GM12878 (cell line): Measurements from ENCODE around the gene DNAAF3. TPM values are rescaled to one million over a fixed set of nuclear protein-coding genes. Genes with fewer than 3 reads are reported as not detected.
A peak's percentile ranks its signal among the peaks of the same experiment; 100 is the strongest.

Source experiments
- BCL11A ChIP-seq: IDR thresholded peaks from 2 replicates; pipeline ENCODE4 v1.6.1; 2011; ENCODE audit warnings: low read depth, low read length
- CHD4 ChIP-seq: fragments of 200-600 bp; sonication (generic); IDR thresholded peaks from 2 replicates; pipeline ENCODE4 v1.6.1; 2016; ENCODE audit warnings: mild to moderate bottlenecking
- DPF2 ChIP-seq: fragments of 450-650 bp; IDR thresholded peaks from 2 replicates; pipeline ENCODE4 v1.6.1; 2017; ENCODE audit warnings: mild to moderate bottlenecking
- ESRRA ChIP-seq: IDR thresholded peaks from 2 replicates; pipeline ENCODE4 v1.6.1; 2012; ENCODE audit warnings: mild to moderate bottlenecking, low read length, improper control_type of control experiment
- FOS ChIP-seq: IDR thresholded peaks from 3 replicates; pipeline ENCODE4 v1.6.1; 2011; ENCODE audit warnings: borderline replicate concordance; ENCODE audit not compliant: insufficient read length; ENCODE audit errors: extremely low read depth
- GABPA ChIP-seq: IDR thresholded peaks from 2 replicates; pipeline ENCODE4 v1.6.1; 2014; ENCODE audit warnings: antibody characterized with exemption, low read depth, mild to moderate bottlenecking, inconsistent platforms
- HDAC2 ChIP-seq: fragments of 200-600 bp; sonication (generic); IDR thresholded peaks from 2 replicates; pipeline ENCODE4 v1.6.1; 2017
- IKZF1 ChIP-seq: fragments of 450-650 bp; conservative IDR thresholded peaks from 2 replicates; pipeline ENCODE4 v1.6.1; 2017; ENCODE audit warnings: antibody characterized with exemption, mild to moderate bottlenecking
- MTA3 ChIP-seq: IDR thresholded peaks from 2 replicates; pipeline ENCODE4 v1.6.1; 2012; ENCODE audit warnings: low read length, inconsistent platforms, borderline replicate concordance
- MYC ChIP-seq: IDR thresholded peaks from 2 replicates; pipeline ENCODE4 v1.6.1; 2011; ENCODE audit warnings: mild to moderate bottlenecking, low read length, moderate library complexity, inconsistent platforms; ENCODE audit not compliant: insufficient read depth, insufficient replicate concordance, insufficient read length, severe bottlenecking
- POU2F2 ChIP-seq: IDR thresholded peaks from 3 replicates; pipeline ENCODE4 v1.6.1; 2011; ENCODE audit warnings: low read depth, mild to moderate bottlenecking, low read length, borderline replicate concordance
- RAD51 ChIP-seq: fragments of 450-650 bp; IDR thresholded peaks from 2 replicates; pipeline ENCODE4 v1.6.1; 2016; ENCODE audit warnings: moderate library complexity, mild to moderate bottlenecking, inconsistent platforms
- SMARCA5 ChIP-seq: fragments of 450-650 bp; IDR thresholded peaks from 2 replicates; pipeline ENCODE4 v1.6.1; 2017; ENCODE audit warnings: mild to moderate bottlenecking
- SPI1 ChIP-seq: IDR thresholded peaks from 2 replicates; pipeline ENCODE4 v1.6.1; 2011; ENCODE audit warnings: low read depth, mild to moderate bottlenecking, low read length, moderate library complexity, borderline replicate concordance; ENCODE audit not compliant: insufficient read depth
- WRNIP1 ChIP-seq: IDR thresholded peaks from 2 replicates; pipeline ENCODE4 v1.6.1; 2011; ENCODE audit warnings: low read depth, low read length, improper control_type of control experiment, borderline replicate concordance
- ZNF207 ChIP-seq: fragments of 450-650 bp; IDR thresholded peaks from 2 replicates; pipeline ENCODE4 v1.6.1; 2014; ENCODE audit warnings: antibody characterized with exemption, mild to moderate bottlenecking, borderline replicate concordance
- polyA plus RNA-seq, 11 experiments: library from polyadenylated mRNA; depleted of rRNA in 4 of 11; unstranded in 6 of 11; stranded (reverse) in 5 of 11; fragments of >200 nt; fragmentation: Nextera tagmentation in 4 of 11; fragmentation: Illumina TruSeq in 1 of 11; extraction: Ambion mirVana in 4 of 11; extraction: Trizol in 1 of 11; gene quantifications; 1 replicate in 1 of 11; 2 replicates in 10 of 11; pipeline versions ENCODE4 v1.2.1 to v1.2.3, GENCODE V29; 2011 to 2016; ENCODE audit warnings: inconsistent platforms in 2 of 11, missing spikeins in 2 of 11, low read depth in 1 of 11
- total RNA-seq, 4 experiments: library from RNA; depleted of rRNA in 3 of 4; stranded (reverse); fragments of >200 nt in 3 of 4; fragmentation: Illumina TruSeq in 1 of 4; extraction: Trizol in 1 of 4; gene quantifications; 2 replicates each; pipeline versions ENCODE4 v1.2.1 to v1.2.3, GENCODE V29; 2013 to 2021
- TF ChIP-seq, protein P1 (sequence below): fragments of 450-650 bp; IDR thresholded peaks from 2 replicates; pipeline ENCODE4 v1.6.1; 2017; ENCODE audit warnings: low read depth, mild to moderate bottlenecking, moderate library complexity
- TF ChIP-seq, protein P2 (sequence below): fragments of 450-650 bp; IDR thresholded peaks from 2 replicates; pipeline ENCODE4 v1.6.1; 2016; ENCODE audit warnings: mild to moderate bottlenecking
- TF ChIP-seq, protein P3 (sequence below): fragments of 450-650 bp; IDR thresholded peaks from 2 replicates; pipeline ENCODE4 v1.6.1; 2017; ENCODE audit warnings: mild to moderate bottlenecking, moderate library complexity
- TF ChIP-seq, protein P4 (sequence below): fragments of 450-650 bp; IDR thresholded peaks from 2 replicates; pipeline ENCODE4 v1.6.1; 2017; ENCODE audit warnings: mild to moderate bottlenecking, moderate library complexity

The DNAAF3 gene
- total and polyA plus RNA-seq, 10 of the 15 experiments (the other 5 are each of a cell fraction or from before 2014, with no cell fraction given): not detected

DNA sequence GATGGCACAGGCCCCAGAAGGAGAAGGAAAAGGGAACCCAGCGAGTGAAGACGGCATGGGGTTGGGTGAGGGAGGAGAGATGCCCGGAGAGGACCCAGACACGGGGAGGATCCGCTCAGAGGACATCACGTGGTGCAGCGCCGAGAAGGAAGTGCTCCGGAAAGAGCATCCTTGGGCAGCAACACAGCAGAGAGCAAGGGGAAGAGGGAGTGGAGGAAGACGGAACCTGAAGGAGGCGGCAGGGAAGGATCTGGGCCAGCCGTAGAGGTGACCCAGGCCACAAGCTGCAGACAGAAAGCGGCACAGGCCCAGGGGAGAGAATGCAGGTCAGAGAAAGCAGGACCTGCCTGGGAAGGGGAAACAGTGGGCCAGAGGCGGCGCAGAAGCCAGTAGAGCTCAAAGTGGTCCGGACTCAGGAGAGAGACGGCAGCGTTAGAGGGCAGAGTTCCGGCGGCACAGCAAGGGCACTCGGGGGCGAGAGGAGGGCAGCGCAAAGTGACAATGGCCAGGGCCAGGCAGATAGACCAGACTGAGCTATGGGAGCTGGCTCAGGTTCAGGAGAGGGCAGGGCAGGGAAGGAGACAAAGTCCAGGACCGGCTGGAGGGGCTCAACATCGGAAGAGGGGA lies 50.1 kb downstream of the DNAAF3 start (continued):
- TF ChIP-seq, protein P1, sequence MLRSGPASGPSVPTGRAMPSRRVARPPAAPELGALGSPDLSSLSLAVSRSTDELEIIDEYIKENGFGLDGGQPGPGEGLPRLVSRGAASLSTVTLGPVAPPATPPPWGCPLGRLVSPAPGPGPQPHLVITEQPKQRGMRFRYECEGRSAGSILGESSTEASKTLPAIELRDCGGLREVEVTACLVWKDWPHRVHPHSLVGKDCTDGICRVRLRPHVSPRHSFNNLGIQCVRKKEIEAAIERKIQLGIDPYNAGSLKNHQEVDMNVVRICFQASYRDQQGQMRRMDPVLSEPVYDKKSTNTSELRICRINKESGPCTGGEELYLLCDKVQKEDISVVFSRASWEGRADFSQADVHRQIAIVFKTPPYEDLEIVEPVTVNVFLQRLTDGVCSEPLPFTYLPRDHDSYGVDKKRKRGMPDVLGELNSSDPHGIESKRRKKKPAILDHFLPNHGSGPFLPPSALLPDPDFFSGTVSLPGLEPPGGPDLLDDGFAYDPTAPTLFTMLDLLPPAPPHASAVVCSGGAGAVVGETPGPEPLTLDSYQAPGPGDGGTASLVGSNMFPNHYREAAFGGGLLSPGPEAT: peak; percentile 22; the same call in 1 of the 2 replicates
- TF ChIP-seq FOS: no peak
- no peak for TF ChIP-seq DPF2
- no peak for TF ChIP-seq MTA3
- no peak for TF ChIP-seq WRNIP1
- TF ChIP-seq, protein P2, sequence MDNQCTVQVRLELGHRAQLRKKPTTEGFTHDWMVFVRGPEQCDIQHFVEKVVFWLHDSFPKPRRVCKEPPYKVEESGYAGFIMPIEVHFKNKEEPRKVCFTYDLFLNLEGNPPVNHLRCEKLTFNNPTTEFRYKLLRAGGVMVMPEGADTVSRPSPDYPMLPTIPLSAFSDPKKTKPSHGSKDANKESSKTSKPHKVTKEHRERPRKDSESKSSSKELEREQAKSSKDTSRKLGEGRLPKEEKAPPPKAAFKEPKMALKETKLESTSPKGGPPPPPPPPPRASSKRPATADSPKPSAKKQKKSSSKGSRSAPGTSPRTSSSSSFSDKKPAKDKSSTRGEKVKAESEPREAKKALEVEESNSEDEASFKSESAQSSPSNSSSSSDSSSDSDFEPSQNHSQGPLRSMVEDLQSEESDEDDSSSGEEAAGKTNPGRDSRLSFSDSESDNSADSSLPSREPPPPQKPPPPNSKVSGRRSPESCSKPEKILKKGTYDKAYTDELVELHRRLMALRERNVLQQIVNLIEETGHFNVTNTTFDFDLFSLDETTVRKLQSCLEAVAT: no peak
- TF ChIP-seq POU2F2: no peak
- no peak for TF ChIP-seq ESRRA
- TF ChIP-seq GABPA: peak; percentile 67
- peak; percentile 70; the same call in 1 of the 2 replicates for TF ChIP-seq SPI1
- peak; percentile 61 for TF ChIP-seq IKZF1
- TF ChIP-seq ZNF207: no peak
- no peak for TF ChIP-seq MYC
- TF ChIP-seq RAD51: peak; percentile 95
- TF ChIP-seq CHD4: no peak
- TF ChIP-seq, protein P3, sequence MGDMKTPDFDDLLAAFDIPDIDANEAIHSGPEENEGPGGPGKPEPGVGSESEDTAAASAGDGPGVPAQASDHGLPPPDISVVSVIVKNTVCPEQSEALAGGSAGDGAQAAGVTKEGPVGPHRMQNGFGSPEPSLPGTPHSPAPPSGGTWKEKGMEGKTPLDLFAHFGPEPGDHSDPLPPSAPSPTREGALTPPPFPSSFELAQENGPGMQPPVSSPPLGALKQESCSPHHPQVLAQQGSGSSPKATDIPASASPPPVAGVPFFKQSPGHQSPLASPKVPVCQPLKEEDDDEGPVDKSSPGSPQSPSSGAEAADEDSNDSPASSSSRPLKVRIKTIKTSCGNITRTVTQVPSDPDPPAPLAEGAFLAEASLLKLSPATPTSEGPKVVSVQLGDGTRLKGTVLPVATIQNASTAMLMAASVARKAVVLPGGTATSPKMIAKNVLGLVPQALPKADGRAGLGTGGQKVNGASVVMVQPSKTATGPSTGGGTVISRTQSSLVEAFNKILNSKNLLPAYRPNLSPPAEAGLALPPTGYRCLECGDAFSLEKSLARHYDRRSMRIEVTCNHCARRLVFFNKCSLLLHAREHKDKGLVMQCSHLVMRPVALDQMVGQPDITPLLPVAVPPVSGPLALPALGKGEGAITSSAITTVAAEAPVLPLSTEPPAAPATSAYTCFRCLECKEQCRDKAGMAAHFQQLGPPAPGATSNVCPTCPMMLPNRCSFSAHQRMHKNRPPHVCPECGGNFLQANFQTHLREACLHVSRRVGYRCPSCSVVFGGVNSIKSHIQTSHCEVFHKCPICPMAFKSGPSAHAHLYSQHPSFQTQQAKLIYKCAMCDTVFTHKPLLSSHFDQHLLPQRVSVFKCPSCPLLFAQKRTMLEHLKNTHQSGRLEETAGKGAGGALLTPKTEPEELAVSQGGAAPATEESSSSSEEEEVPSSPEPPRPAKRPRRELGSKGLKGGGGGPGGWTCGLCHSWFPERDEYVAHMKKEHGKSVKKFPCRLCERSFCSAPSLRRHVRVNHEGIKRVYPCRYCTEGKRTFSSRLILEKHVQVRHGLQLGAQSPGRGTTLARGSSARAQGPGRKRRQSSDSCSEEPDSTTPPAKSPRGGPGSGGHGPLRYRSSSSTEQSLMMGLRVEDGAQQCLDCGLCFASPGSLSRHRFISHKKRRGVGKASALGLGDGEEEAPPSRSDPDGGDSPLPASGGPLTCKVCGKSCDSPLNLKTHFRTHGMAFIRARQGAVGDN: no peak
- TF ChIP-seq HDAC2: no peak
- no peak for TF ChIP-seq BCL11A
- no peak for TF ChIP-seq SMARCA5
- TF ChIP-seq, protein P4, sequence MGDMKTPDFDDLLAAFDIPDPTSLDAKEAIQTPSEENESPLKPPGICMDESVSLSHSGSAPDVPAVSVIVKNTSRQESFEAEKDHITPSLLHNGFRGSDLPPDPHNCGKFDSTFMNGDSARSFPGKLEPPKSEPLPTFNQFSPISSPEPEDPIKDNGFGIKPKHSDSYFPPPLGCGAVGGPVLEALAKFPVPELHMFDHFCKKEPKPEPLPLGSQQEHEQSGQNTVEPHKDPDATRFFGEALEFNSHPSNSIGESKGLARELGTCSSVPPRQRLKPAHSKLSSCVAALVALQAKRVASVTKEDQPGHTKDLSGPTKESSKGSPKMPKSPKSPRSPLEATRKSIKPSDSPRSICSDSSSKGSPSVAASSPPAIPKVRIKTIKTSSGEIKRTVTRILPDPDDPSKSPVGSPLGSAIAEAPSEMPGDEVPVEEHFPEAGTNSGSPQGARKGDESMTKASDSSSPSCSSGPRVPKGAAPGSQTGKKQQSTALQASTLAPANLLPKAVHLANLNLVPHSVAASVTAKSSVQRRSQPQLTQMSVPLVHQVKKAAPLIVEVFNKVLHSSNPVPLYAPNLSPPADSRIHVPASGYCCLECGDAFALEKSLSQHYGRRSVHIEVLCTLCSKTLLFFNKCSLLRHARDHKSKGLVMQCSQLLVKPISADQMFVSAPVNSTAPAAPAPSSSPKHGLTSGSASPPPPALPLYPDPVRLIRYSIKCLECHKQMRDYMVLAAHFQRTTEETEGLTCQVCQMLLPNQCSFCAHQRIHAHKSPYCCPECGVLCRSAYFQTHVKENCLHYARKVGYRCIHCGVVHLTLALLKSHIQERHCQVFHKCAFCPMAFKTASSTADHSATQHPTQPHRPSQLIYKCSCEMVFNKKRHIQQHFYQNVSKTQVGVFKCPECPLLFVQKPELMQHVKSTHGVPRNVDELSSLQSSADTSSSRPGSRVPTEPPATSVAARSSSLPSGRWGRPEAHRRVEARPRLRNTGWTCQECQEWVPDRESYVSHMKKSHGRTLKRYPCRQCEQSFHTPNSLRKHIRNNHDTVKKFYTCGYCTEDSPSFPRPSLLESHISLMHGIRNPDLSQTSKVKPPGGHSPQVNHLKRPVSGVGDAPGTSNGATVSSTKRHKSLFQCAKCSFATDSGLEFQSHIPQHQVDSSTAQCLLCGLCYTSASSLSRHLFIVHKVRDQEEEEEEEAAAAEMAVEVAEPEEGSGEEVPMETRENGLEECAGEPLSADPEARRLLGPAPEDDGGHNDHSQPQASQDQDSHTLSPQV: no peak
